Hematopoietic multipotent progenitor cell (in vitro differentiated cells): ENCODE data around the gene PHLDA3. TPM values are rescaled to one million over a fixed set of nuclear protein-coding genes. Genes with fewer than 3 reads are reported as not detected.
A peak's percentile ranks its signal among the peaks of the same experiment; 100 is the strongest.

Source experiments
- DNase-seq, 3 donors: peaks; one replicate each; pipeline ENCODE4 v3.0.0-alpha.2; 2011 to 2015; ENCODE audit warnings: low read depth in 2 of 3, low spot score in 2 of 3
- total RNA-seq: library from RNA; depleted of rRNA; stranded (reverse); fragments of >200 nt; gene quantifications from one replicate; pipeline ENCODE4 v1.2.3, GENCODE V29; 2012

Gene PHLDA3
- total RNA-seq, 1 donor, result 3.8 TPM

GRCh38 chr1:201468501-201468843, 516 bp downstream of the PHLDA3 start:
- DNase-seq, result peak in 2 of 3 donors; percentile 50 to 64

GRCh38 chr1:201466492-201466891, 2.5 kb downstream of the PHLDA3 start:
- no peak for DNase-seq

GRCh38 chr1:201465698-201466290, 3.2 kb downstream of the PHLDA3 start:
- no peak for DNase-seq

- DNase-seq, result no peak
Measured at GRCh38 chr1:201463071-201463552, 5.9 kb downstream of the PHLDA3 start.

GRCh38 chr1:201461645-201462441, 7.1 kb downstream of the PHLDA3 start:
- no peak for DNase-seq

- no peak for DNase-seq
Measured at GRCh38 chr1:201460814-201461644, 8.0 kb downstream of the PHLDA3 start.

- DNase-seq, result no peak
Measured at GRCh38 chr1:201459775-201460174, 9.2 kb downstream of the PHLDA3 start.

GRCh38 chr1:201459052-201459451, 9.9 kb downstream of the PHLDA3 start:
- no peak for DNase-seq

GRCh38 chr1:201457508-201457960, 11.5 kb downstream of the PHLDA3 start:
- DNase-seq, result no peak

GRCh38 chr1:201456499-201457309, 12.3 kb downstream of the PHLDA3 start:
- peak in 1 of 3 donors; percentile 54 for DNase-seq

GRCh38 chr1:201455098-201455497, 13.9 kb downstream of the PHLDA3 start:
- DNase-seq, result no peak

GRCh38 chr1:201454608-201455007, 14.4 kb downstream of the PHLDA3 start:
- DNase-seq, result no peak

GRCh38 chr1:201452866-201453265, 16.1 kb downstream of the PHLDA3 start:
- DNase-seq, result no peak

- peak in 2 of 3 donors; percentile 67 to 83 for DNase-seq
Measured at GRCh38 chr1:201450721-201451291, 18.2 kb downstream of the PHLDA3 start.

- no peak for DNase-seq
Measured at GRCh38 chr1:201448990-201449389, 20.0 kb downstream of the PHLDA3 start.

GRCh38 chr1:201447903-201448871, 20.8 kb downstream of the PHLDA3 start:
- DNase-seq, result peak; percentile 24 to 71 (median 67)

GRCh38 chr1:201445310-201445709, 23.7 kb downstream of the PHLDA3 start:
- DNase-seq, result no peak

- DNase-seq, result no peak
Measured at GRCh38 chr1:201444792-201445191, 24.2 kb downstream of the PHLDA3 start.

GRCh38 chr1:201443747-201444146, 25.2 kb downstream of the PHLDA3 start:
- no peak for DNase-seq
